ENCODE measurements around the gene MTCH1.
"Not testable (repeated sequence)": the region's sequence is repeated elsewhere in the genome, so short reads cannot be mapped to it uniquely, and the experiment has no call there.

DNA sequence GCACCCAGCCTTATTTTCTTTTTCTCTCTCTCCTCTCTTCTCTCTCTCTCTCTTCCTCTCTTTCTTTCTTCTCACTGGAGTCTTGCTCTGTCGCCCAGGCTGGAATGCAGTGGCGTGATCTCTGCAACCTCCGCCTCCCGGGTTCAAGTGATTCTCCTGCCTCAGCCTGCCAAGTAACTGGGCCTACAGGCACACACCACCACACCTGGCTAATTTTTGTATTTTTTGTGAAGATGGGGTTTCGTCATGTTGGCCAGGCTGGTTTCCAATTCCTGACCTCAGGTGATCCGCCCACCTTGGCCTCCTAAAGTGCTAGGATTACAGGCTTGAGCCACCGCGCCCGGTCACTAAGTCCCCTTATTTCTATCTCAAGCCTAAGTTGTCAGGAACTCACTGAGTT lies 36.9 kb downstream of the MTCH1 start:
- not testable (repeated sequence) for TF ChIP-seq MAZ (IDR thresholded peaks at IDR 0.05; ENCODE audit: borderline replicate concordance, low read depth, low read length); FOS (IDR thresholded peaks at IDR 0.05; ENCODE audit: low read depth, low read length); BHLHE40 (IDR thresholded peaks at IDR 0.05; ENCODE audit: low read depth, low read length); POLR2A (IDR thresholded peaks at IDR 0.05; ENCODE audit: low read depth, low read length); CEBPB (IDR thresholded peaks at IDR 0.05; ENCODE audit: low read depth, low read length); RAD21 (IDR thresholded peaks at IDR 0.05; ENCODE audit: low read length)
- TF ChIP-seq, protein P1, sequence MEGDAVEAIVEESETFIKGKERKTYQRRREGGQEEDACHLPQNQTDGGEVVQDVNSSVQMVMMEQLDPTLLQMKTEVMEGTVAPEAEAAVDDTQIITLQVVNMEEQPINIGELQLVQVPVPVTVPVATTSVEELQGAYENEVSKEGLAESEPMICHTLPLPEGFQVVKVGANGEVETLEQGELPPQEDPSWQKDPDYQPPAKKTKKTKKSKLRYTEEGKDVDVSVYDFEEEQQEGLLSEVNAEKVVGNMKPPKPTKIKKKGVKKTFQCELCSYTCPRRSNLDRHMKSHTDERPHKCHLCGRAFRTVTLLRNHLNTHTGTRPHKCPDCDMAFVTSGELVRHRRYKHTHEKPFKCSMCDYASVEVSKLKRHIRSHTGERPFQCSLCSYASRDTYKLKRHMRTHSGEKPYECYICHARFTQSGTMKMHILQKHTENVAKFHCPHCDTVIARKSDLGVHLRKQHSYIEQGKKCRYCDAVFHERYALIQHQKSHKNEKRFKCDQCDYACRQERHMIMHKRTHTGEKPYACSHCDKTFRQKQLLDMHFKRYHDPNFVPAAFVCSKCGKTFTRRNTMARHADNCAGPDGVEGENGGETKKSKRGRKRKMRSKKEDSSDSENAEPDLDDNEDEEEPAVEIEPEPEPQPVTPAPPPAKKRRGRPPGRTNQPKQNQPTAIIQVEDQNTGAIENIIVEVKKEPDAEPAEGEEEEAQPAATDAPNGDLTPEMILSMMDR (conservative IDR thresholded peaks at IDR 0.05; ENCODE audit: low read depth, low read length): not testable (repeated sequence)
- TF ChIP-seq, protein P2, sequence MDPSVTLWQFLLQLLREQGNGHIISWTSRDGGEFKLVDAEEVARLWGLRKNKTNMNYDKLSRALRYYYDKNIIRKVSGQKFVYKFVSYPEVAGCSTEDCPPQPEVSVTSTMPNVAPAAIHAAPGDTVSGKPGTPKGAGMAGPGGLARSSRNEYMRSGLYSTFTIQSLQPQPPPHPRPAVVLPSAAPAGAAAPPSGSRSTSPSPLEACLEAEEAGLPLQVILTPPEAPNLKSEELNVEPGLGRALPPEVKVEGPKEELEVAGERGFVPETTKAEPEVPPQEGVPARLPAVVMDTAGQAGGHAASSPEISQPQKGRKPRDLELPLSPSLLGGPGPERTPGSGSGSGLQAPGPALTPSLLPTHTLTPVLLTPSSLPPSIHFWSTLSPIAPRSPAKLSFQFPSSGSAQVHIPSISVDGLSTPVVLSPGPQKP (IDR thresholded peaks at IDR 0.05; ENCODE audit: borderline replicate concordance, low read depth, low read length): not testable (repeated sequence)

All from IMR-90 (cell line).